ENCODE results near the gene CASQ1.

The CASQ1 gene

DNA sequence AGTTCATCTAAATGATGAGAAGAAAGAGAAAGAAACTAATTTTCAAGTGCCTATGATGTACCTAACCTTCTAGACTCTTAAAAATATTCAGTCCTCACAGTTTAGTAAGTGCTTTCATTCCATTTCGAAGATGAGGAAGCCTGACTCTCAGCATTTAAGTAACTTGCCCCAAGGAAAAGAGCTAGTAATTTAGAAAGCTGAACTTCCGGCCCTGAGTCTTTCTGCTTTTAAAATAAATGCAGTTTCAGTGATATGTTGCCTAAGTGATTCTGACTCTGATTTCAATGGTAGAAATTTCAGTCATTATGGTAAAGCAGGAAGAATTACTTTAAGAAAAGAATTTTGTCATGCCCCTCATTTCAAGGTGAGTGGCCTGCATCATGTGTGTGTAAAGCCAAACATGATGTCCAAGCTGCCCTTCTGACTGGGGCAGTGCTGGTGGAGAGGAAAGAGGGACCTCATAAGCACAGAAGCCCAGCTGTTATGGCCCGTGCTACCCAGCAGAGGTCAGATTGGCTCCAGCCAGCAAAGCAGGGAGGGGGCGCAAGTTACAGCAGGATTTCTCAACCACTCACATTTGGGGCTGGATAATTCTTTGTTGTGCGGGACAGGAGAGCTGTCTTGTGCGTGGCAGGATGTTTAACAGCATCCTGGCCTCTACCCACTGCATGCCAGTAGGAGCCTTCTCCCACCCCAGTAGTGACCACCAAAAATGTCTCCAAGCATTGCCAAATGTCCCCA lies 28.2 kb upstream of the CASQ1 start:
- no peaks in the 10 kb centered on the region for H3K36me3 Mint-ChIP-seq (ENCODE audit: insufficient read depth)
- no peaks in the 10 kb centered on the region for H3K4me1 Mint-ChIP-seq (ENCODE audit: low read depth in 2 of 2)
- no peak for ATAC-seq (replicated peaks)
- H3K9me3 Mint-ChIP-seq: no peaks in the 10 kb centered on the region
- no peak overlapping the region for H3K4me3 Mint-ChIP-seq
- peaks cover 13 to 69% of the 10 kb centered on the region in 2 donors for H3K27me3 Mint-ChIP-seq
- no peak for DNase-seq
- H3K27ac Mint-ChIP-seq: no peak overlapping the region

DNA sequence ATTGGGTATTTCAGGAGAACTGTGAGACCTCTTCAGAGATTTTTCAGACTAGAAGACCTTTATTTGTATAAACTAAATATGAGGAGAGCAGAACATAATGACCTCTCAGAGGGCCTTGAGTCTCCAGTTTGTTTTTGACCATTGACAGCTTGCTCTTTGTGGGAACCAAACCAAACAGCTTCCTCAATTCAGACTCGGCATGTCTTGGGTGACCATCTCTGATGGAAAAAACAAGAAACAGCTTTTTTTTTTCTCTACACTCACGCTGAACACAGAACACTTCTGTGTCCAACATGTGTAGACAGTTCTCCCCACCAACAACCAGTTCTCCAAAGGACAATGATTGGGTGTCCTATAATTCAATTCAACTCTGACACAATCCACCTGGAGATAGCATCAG lies 27.4 kb upstream of the CASQ1 start:
- Mint-ChIP-seq H3K27me3 (peaks cover 19 to 75% of the 10 kb centered on the region in 2 donors), H3K9me3 (no peaks in the 10 kb centered on the region), H3K36me3 (ENCODE audit: insufficient read depth) (no peaks in the 10 kb centered on the region), H3K4me3 (no peak overlapping the region), H3K4me1 (ENCODE audit: low read depth in 2 of 2) (no peaks in the 10 kb centered on the region), H3K27ac (peak overlapping the region in 1 of 2 donors; percentile 26)
- ATAC-seq (replicated peaks): no peak
- no peak for DNase-seq

DNA sequence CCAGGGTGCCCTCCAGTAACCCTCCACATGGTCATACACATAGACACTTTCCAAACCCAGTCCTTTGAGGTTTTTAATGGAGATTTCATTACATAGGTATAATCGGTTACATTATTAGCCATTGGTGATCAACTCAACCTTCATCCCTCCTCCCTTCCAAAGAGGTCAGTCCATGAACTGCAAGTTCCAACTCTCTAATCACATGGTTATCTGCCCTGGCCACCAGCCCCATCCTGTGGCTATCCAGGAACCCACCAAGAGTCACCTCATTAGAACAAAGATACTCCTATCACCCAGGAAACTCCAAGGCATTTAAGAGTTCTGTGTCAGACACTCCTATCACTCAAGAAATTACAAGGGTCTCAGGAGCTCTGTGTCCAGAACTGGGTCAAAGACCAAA lies 26.8 kb upstream of the CASQ1 start:
- H3K27me3 Mint-ChIP-seq: peaks cover 21 to 68% of the 10 kb centered on the region in 2 donors
- no peaks in the 10 kb centered on the region for H3K4me1 Mint-ChIP-seq (ENCODE audit: low read depth in 2 of 2)
- DNase-seq (no peak), ATAC-seq (replicated peaks) (no peak)
- no peak overlapping the region for H3K4me3 Mint-ChIP-seq
- no peaks in the 10 kb centered on the region for H3K36me3 Mint-ChIP-seq (ENCODE audit: insufficient read depth)
- peak overlapping the region in 1 of 2 donors; percentile 26 for H3K27ac Mint-ChIP-seq
- no peaks in the 10 kb centered on the region for H3K9me3 Mint-ChIP-seq

DNA sequence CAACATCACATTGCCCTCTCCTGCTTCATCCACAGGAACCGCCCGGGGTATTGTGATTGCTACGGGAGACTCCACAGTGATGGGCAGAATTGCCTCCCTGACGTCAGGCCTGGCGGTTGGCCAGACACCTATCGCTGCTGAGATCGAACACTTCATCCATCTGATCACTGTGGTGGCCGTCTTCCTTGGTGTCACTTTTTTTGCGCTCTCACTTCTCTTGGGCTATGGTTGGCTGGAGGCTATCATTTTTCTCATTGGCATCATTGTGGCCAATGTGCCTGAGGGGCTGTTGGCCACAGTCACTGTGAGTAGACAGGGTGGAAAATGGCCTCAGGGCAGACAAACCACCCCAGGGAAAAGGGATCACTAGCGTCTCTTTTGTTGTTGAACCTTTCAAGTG lies 26.3 kb upstream of the CASQ1 start:
- H3K4me1 Mint-ChIP-seq (ENCODE audit: low read depth in 2 of 2): peaks cover 0 to under 1% of the 10 kb centered on the region in 2 donors
- DNase-seq: no peak
- H3K36me3 Mint-ChIP-seq (ENCODE audit: insufficient read depth): no peaks in the 10 kb centered on the region
- no peak for ATAC-seq (replicated peaks)
- no peak overlapping the region for H3K27ac Mint-ChIP-seq
- no peaks in the 10 kb centered on the region for H3K9me3 Mint-ChIP-seq
- H3K27me3 Mint-ChIP-seq: peaks cover 21 to 63% of the 10 kb centered on the region in 2 donors
- H3K4me3 Mint-ChIP-seq: no peak overlapping the region

DNA sequence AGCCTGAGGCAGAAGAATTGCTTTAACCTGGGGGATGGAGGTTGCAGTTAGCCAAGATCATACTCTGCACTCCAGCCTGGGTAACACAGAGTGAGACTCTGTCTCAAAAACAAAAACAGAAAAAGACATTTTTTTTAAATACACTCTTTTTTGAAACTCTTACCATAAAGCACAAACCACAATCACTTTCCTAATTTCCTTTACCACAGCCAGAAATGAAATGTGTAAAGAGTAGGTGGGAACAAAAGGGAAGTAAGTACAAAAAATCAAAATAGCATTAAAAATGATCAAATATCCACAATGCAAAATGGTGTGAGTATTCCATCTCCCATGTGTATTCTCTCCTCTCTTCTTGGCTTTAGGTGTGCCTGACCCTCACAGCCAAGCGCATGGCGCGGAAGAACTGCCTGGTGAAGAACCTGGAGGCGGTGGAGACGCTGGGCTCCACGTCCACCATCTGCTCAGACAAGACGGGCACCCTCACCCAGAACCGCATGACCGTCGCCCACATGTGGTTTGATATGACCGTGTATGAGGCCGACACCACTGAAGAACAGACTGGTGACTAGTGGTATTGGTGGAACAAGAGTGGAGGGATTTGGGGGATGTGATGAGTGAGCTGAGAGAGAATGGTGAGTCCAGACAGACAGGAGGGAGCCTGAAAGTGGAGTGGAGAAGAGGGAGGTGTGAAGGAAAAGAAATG lies 24.1 kb upstream of the CASQ1 start:
- Mint-ChIP-seq H3K27me3 (peaks cover 24 to 61% of the 10 kb centered on the region in 2 donors), H3K27ac (no peak overlapping the region), H3K4me3 (no peak overlapping the region), H3K4me1 (ENCODE audit: low read depth in 2 of 2) (peaks cover 7% of the 10 kb centered on the region in 2 donors), H3K36me3 (ENCODE audit: insufficient read depth) (no peaks in the 10 kb centered on the region), H3K9me3 (no peaks in the 10 kb centered on the region)
- ATAC-seq (replicated peaks) (no peak), DNase-seq (no peak)

DNA sequence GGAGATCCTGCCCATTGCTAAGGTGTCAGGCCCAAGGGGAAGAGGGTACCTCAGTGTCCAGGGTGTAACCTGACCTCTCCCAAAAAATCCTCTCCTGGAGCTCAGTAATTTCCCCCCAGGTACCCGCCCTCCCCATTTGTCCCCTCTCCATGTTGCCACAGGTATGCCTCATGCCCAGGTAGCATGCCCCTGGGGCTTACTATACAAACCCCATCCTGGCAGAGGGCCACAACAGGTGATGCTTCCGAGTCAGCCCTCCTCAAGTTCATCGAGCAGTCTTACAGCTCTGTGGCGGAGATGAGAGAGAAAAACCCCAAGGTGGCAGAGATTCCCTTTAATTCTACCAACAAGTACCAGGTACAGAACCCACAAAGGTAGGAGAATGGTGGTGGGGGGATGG lies 23.3 kb upstream of the CASQ1 start:
- H3K4me1 Mint-ChIP-seq (ENCODE audit: low read depth in 2 of 2): peaks cover 7% of the 10 kb centered on the region in 2 donors
- H3K27me3 Mint-ChIP-seq: peaks cover 30 to 64% of the 10 kb centered on the region in 2 donors
- H3K36me3 Mint-ChIP-seq (ENCODE audit: insufficient read depth): no peaks in the 10 kb centered on the region
- H3K4me3 Mint-ChIP-seq: no peak overlapping the region
- H3K9me3 Mint-ChIP-seq: no peaks in the 10 kb centered on the region
- DNase-seq (no peak), ATAC-seq (replicated peaks) (no peak)
- H3K27ac Mint-ChIP-seq: no peak overlapping the region

DNA sequence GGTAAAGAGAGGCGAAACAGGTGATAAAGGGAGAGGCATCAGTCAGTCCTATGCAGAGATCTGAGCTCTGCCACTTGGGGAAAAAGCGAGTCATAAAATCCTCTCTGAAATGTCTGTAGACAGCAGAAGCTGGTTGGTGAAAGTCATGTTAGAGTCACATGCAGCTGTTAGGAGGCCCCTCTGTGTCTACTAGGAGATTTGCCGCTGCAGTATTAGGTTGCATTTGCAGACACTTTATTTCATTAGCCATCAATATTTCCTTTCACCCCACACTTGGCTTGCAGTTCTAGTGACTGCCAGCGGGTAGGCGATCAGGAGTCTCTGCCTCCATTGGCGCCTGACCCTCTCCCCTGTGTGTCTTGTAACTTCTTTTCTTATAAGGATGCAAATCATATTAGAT lies 22.8 kb upstream of the CASQ1 start:
- Mint-ChIP-seq H3K27ac (no peak overlapping the region), H3K36me3 (ENCODE audit: insufficient read depth) (no peaks in the 10 kb centered on the region), H3K4me3 (no peak overlapping the region), H3K4me1 (ENCODE audit: low read depth in 2 of 2) (peaks cover 7% of the 10 kb centered on the region in 2 donors), H3K27me3 (peaks cover 35 to 69% of the 10 kb centered on the region in 2 donors), H3K9me3 (no peaks in the 10 kb centered on the region)
- ATAC-seq (replicated peaks) (no peak), DNase-seq (no peak)

DNA sequence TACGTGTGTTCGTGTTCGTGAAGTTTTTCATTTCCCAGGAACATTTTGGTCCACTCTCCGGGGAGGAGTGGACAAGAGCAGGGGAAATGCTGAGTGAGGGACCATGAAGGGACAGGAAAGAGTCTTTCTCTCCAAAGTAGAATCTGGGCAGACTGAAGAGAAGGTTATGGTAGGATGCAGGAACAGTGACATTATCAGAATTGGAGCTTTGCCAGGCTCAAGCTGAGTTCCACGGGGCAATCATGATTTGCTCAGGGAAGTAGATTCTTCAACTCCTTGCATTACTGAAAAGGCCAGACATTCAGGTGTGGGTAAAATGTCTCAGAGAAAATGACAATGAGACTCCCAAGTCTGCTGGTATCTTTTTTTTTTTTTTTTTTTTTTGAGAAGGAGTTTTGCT lies 22.4 kb upstream of the CASQ1 start:
- Mint-ChIP-seq H3K27me3 (peaks cover 40 to 72% of the 10 kb centered on the region in 2 donors), H3K36me3 (ENCODE audit: insufficient read depth) (no peaks in the 10 kb centered on the region), H3K4me1 (ENCODE audit: low read depth in 2 of 2) (peaks cover 7% of the 10 kb centered on the region in 2 donors), H3K4me3 (no peak overlapping the region), H3K9me3 (no peaks in the 10 kb centered on the region), H3K27ac (no peak overlapping the region)
- DNase-seq (no peak), ATAC-seq (replicated peaks) (no peak)

DNA sequence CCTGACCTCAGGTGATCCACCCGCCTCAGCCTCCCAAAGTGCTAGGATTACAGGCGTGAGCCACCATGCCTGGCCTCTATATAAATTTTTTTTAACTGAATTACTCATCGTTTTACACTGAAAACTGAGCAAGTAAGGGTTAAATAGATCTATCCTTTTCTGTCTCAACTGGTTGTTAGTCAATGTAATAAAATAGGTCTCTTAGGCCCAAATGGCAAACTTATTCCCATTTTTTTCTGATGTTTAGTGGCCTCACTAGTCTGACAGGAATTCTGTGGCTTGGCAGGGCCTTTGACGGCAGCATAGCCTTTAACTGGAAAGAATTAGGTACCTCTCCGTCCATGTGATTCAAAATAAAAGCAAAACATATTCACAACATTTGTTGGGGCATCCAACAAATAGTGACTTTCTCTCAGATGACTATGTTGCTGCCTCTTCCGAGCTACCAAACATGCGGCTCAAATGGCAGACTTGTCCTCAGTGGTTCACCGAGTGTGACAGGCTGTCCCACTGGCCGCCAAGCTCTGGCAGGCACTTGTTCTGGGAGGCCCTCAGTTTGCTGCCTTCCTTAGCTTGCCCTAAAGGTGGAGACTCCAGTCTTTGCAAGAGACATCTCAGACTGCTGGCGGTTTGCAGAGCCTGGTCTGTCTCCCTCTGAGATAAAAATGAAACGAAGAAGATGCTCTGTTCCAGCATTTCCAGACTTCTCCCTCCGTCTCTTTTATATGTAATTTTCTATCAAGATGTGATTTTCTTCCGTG lies 21.6 kb upstream of the CASQ1 start:
- no peak overlapping the region for H3K4me3 Mint-ChIP-seq
- H3K27me3 Mint-ChIP-seq: peaks cover 48 to 72% of the 10 kb centered on the region in 2 donors
- peaks cover 7% of the 10 kb centered on the region in 2 donors for H3K4me1 Mint-ChIP-seq (ENCODE audit: low read depth in 2 of 2)
- no peak overlapping the region for H3K27ac Mint-ChIP-seq
- no peaks in the 10 kb centered on the region for H3K36me3 Mint-ChIP-seq (ENCODE audit: insufficient read depth)
- ATAC-seq (replicated peaks) (no peak), DNase-seq (no peak)
- no peaks in the 10 kb centered on the region for H3K9me3 Mint-ChIP-seq

DNA sequence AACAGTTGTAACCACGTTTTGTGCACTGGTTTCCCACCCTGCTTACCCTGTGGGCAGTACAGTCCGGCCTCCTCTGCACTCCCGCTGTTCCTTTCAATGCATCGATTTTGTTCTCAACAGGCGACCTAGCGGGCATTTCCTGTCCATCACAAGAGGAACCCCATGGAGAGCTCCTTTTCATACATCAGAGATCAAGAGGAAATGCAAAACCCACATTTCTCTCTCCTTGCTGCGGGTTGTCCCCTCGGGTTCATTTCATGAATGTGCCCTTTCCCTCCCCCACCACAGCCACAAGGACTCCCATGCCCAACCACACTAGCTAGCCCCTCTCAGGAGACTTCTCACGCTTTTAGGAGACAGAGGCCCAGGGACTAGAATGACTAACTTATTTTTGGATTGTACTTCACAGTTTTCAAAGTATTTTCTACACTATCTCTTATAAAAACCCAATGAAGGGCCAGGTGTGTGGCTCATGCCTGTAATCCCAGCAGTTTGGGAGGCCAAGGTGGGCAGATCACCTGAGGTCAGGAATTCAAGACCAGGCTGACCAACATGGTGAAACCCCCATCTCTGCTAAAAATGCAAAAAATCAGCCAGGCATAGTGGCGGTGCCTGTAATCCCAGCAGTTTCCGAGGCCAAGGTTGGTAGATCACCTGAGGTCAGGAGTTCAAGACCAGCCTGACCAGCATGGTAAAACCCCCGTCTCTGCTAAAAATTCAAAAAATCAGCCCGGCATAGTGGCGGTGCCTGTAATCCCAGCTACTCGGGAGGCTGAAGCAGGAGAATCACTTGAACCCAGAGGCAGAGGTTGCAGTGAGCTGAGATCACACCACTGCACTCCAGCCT lies 20.6 kb upstream of the CASQ1 start:
- H3K27me3 Mint-ChIP-seq: peaks cover 51 to 72% of the 10 kb centered on the region in 2 donors
- ATAC-seq (replicated peaks): peak; percentile 19
- H3K9me3 Mint-ChIP-seq: no peaks in the 10 kb centered on the region
- H3K36me3 Mint-ChIP-seq (ENCODE audit: insufficient read depth): no peaks in the 10 kb centered on the region
- no peak for DNase-seq
- H3K4me1 Mint-ChIP-seq (ENCODE audit: low read depth in 2 of 2): peaks cover 7% of the 10 kb centered on the region in 2 donors
- H3K27ac Mint-ChIP-seq: no peak overlapping the region
- no peak overlapping the region for H3K4me3 Mint-ChIP-seq

DNA sequence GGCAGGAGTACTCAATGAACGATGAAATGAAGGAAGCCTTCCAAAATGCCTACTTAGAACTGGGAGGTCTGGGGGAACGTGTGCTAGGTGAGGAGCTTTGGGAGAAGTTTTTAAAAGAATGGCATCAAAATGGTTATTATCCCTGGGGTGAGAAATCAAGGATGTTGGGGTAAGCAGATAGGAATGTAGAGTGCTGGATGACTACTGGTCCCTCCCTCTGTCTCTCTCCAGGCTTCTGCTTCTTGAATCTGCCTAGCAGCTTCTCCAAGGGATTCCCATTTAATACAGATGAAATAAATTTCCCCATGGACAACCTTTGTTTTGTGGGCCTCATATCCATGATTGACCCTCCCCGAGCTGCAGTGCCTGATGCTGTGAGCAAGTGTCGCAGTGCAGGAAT lies 19.0 kb upstream of the CASQ1 start:
- no peaks in the 10 kb centered on the region for H3K36me3 Mint-ChIP-seq (ENCODE audit: insufficient read depth)
- no peaks in the 10 kb centered on the region for H3K9me3 Mint-ChIP-seq
- DNase-seq: no peak
- H3K27me3 Mint-ChIP-seq: peaks cover 46 to 63% of the 10 kb centered on the region in 2 donors
- H3K4me3 Mint-ChIP-seq: no peak overlapping the region
- H3K4me1 Mint-ChIP-seq (ENCODE audit: low read depth in 2 of 2): peaks cover 7% of the 10 kb centered on the region in 2 donors
- no peak for ATAC-seq (replicated peaks)
- H3K27ac Mint-ChIP-seq: no peak overlapping the region

DNA sequence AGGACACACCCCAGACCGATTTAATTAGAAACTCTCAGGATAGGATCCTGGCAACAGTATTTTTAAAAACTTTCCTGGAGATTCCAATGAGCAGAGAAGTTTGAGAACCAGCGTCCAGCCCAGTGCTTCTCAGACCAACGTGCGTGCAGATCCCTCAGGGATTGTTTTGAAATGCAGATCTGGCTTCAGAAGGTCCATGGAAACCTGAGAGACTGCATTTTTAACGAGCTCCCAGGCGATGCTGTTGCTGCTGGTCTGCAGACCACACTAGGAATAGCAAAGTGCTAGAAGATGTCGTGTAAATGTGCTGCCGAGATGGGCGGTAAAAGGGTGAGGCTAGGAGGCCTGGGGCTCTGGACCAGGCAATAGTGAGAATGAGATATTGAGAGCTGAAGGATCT lies 18.4 kb upstream of the CASQ1 start:
- Mint-ChIP-seq H3K36me3 (ENCODE audit: insufficient read depth) (no peaks in the 10 kb centered on the region), H3K4me3 (no peak overlapping the region), H3K27ac (no peak overlapping the region), H3K9me3 (no peaks in the 10 kb centered on the region), H3K27me3 (peaks cover 41 to 57% of the 10 kb centered on the region in 2 donors), H3K4me1 (ENCODE audit: low read depth in 2 of 2) (peaks cover 7% of the 10 kb centered on the region in 2 donors)
- ATAC-seq (replicated peaks) (no peak), DNase-seq (no peak)

DNA sequence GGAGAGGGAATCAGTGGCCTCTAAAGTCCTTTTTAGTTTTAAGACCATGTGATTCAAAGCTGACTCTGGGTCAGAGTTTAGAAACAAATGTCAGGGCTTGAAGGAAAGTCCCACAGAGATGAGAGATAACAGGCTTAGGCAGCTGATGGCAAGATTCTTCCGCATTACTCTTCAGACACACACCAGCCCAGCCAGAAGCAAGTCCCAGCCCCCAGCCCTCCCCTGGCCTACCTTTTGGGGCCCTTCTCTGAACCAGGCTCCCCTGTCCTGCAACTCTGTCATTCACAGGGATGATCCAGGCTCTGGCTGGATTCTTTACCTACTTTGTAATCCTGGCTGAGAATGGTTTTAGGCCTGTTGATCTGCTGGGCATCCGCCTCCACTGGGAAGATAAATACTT lies 13.1 kb upstream of the CASQ1 start:
- no peak overlapping the region for H3K4me3 Mint-ChIP-seq
- ATAC-seq (replicated peaks): no peak
- no peaks in the 10 kb centered on the region for H3K4me1 Mint-ChIP-seq (ENCODE audit: low read depth in 2 of 2)
- H3K27ac Mint-ChIP-seq: no peak overlapping the region
- DNase-seq: no peak
- no peaks in the 10 kb centered on the region for H3K9me3 Mint-ChIP-seq
- no peaks in the 10 kb centered on the region for H3K36me3 Mint-ChIP-seq (ENCODE audit: insufficient read depth)
- H3K27me3 Mint-ChIP-seq: peaks cover 40 to 51% of the 10 kb centered on the region in 2 donors
